ENCODE measurements around the gene TRA2A.

GRCh38 chr7:23472956-23473843 lies 58.6 kb downstream of the TRA2A start:
- TF ChIP-seq CTCF (IDR thresholded peaks at IDR 0.05), result no peak
- TF ChIP-seq EP300 (IDR thresholded peaks at IDR 0.05), result no peak
- no peak for TF ChIP-seq POLR2A (IDR thresholded peaks at IDR 0.05)
